Panc1 (cell line): Measurements from ENCODE around the gene MPHOSPH6. TPM values are rescaled to one million over a fixed set of nuclear protein-coding genes. Genes with fewer than 3 reads are reported as not detected.

Experiments used
- ATAC-seq: fragments of 200-7000 bp; cut with Tn5 transposase; 2 replicates; pipeline ENCODE4 v1.9.1; 2020; ENCODE audit warnings: mild to moderate bottlenecking, moderate library complexity
- BruUV-seq: library from RNA; stranded (reverse); fragments of 400-500 nt; replicated peaks from 2 replicates; lab custom pipeline; 2021; lab: Mats Ljungman, UMichigan
- CTCF ChIA-PET: fragments of 300-600 bp; sonication (Branson Sonifier 250); formaldehyde crosslinking; loops from one replicate; lab custom pipeline; 2022; ENCODE audit warnings: antibody characterized with exemption; lab: Charles Lee
- POLR2A ChIA-PET: fragments of 300-600 bp; sonication (Branson Sonifier 250); formaldehyde crosslinking; loops from one replicate; lab custom pipeline; 2022; ENCODE audit warnings: antibody characterized with exemption; lab: Charles Lee
- DNase-seq: peaks from one replicate; pipeline ENCODE4 v3.0.0-alpha.2; 2010; ENCODE audit warnings: low read depth, low spot score
- H3K27ac ChIP-seq: 2 replicates; pipeline ENCODE4 v1.5.1; 2011; ENCODE audit warnings: mild to moderate bottlenecking, low read length, inconsistent platforms
- H3K27me3 ChIP-seq: fragments of 200-500 bp; sonication (Bioruptor generic); 2 replicates; pipeline ENCODE4 v1.6.0; 2014; ENCODE audit warnings: low read length, inconsistent platforms; ENCODE audit not compliant: control insufficient read depth, insufficient read depth
- H3K36me3 ChIP-seq: fragments of 200-500 bp; sonication (Bioruptor generic); 2 replicates; pipeline ENCODE4 v1.5.1; 2014; ENCODE audit warnings: inconsistent platforms, mild to moderate bottlenecking, low read length, moderate library complexity; ENCODE audit not compliant: control insufficient read depth, insufficient read depth
- H3K4me1 ChIP-seq: 2 replicates; pipeline ENCODE4 v1.5.1; 2011; ENCODE audit warnings: inconsistent platforms, mild to moderate bottlenecking, low read length, moderate library complexity; ENCODE audit not compliant: control insufficient read depth, insufficient read depth
- H3K4me3 ChIP-seq, 2 experiments: 2 replicates each; pipeline ENCODE4 v1.5.1; 2011 to 2012; ENCODE audit warnings: low read depth in 2 of 2, low read length in 2 of 2, mild to moderate bottlenecking in 2 of 2, inconsistent platforms in 1 of 2, moderate library complexity in 1 of 2
- H3K9me3 ChIP-seq: fragments of 200-500 bp; sonication (Bioruptor generic); 2 replicates; pipeline ENCODE4 v1.5.1; 2014; ENCODE audit warnings: low read depth, mild to moderate bottlenecking, inconsistent platforms, low read length, moderate library complexity; ENCODE audit not compliant: control insufficient read depth, insufficient read depth
- CTCF ChIP-seq: fragments of 450-650 bp; IDR thresholded peaks from 2 replicates; pipeline ENCODE4 v1.5.1; 2017; ENCODE audit warnings: mild to moderate bottlenecking
- POLR2AphosphoS5 ChIP-seq: IDR thresholded peaks from 2 replicates; pipeline ENCODE4 v1.6.1; 2012; ENCODE audit warnings: mild to moderate bottlenecking, low read depth, low read length, moderate library complexity
- REST ChIP-seq, 2 experiments: IDR thresholded peaks; 2 replicates each; pipeline ENCODE4 v1.6.1; 2011 to 2012; ENCODE audit warnings: low read depth in 2 of 2, control low read depth in 1 of 2, low read length in 1 of 2, mild to moderate bottlenecking in 1 of 2, moderate library complexity in 1 of 2; ENCODE audit not compliant: insufficient read depth in 1 of 2
- SIN3A ChIP-seq: IDR thresholded peaks from 2 replicates; pipeline ENCODE4 v1.6.1; 2012; ENCODE audit warnings: low read depth, mild to moderate bottlenecking, low read length, moderate library complexity, borderline replicate concordance; ENCODE audit not compliant: insufficient read depth
- TCF7L2 ChIP-seq: IDR thresholded peaks from 2 replicates; pipeline ENCODE4 v1.6.1; 2011; ENCODE audit warnings: mild to moderate bottlenecking, low read depth, low read length, inconsistent platforms
- in situ Hi-C: cut with HindIII; loops from 2 replicates; pipeline ENCODE4 v1.10.0; 2016; ENCODE audit warnings: low sequenced_read_pairs, low pct_unique_long_range_greater_than_20kb
- intact Hi-C: fragments of 100-400 bp; cut with micrococcal nuclease; formaldehyde crosslinking; loops from one replicate; pipeline ENCODE4 v1.10.0; 2022; ENCODE audit not compliant: unreplicated experiment
- total RNA-seq: library from RNA; stranded (reverse); gene quantifications from one replicate; pipeline ENCODE4 v1.2.1, GENCODE V29; 2021; ENCODE audit not compliant: unreplicated experiment

Gene MPHOSPH6
- total RNA-seq, 1 experiment from 2014 or later: 36.7 TPM

- Histone ChIP-seq H3K27me3 (no peaks in the 10 kb centered on the region), H3K36me3 (no peaks in the 10 kb centered on the region), H3K27ac (no peak overlapping the region), H3K9me3 (no peaks in the 10 kb centered on the region), H3K4me3 (no peak overlapping the region), H3K4me1 (no peaks in the 10 kb centered on the region)
- intact Hi-C loops: no loop called here
- TF ChIP-seq CTCF: no peak
- TF ChIP-seq TCF7L2: no peak
- TF ChIP-seq REST (IDR thresholded peaks at IDR 0.05; ENCODE audit: insufficient read depth in 1 of 2, low read depth in 2 of 2, low read length in 1 of 2): no peak
- TF ChIP-seq POLR2AphosphoS5: no peak
- no peak for TF ChIP-seq SIN3A
- in situ Hi-C loops: no loop called here
- ATAC-seq: no peak
- BruUV-seq: no TSS peak
- no peak for DNase-seq
- ChIA-PET POLR2A (no interaction called here), CTCF (no interaction called here)
Observed at GRCh38 chr16:82108774-82109173, 61.2 kb downstream of the MPHOSPH6 start.

- in situ Hi-C loops: no loop called here
- DNase-seq (no peak), ATAC-seq (no peak)
- no TSS peak for BruUV-seq
- ChIA-PET CTCF (no interaction called here), POLR2A (no interaction called here)
- no peaks in the 10 kb centered on the region for H3K27me3 ChIP-seq
- intact Hi-C loops: no loop called here
- no peak overlapping the region for H3K27ac ChIP-seq
- TF ChIP-seq REST (IDR thresholded peaks at IDR 0.05; ENCODE audit: insufficient read depth in 1 of 2, low read depth in 2 of 2, low read length in 1 of 2) (no peak), SIN3A (no peak), TCF7L2 (no peak), CTCF (no peak), POLR2AphosphoS5 (no peak)
- no peak overlapping the region for H3K4me3 ChIP-seq
- no peaks in the 10 kb centered on the region for H3K4me1 ChIP-seq
- no peaks in the 10 kb centered on the region for H3K36me3 ChIP-seq
- no peaks in the 10 kb centered on the region for H3K9me3 ChIP-seq
Observed at GRCh38 chr16:82108100-82108499, 61.9 kb downstream of the MPHOSPH6 start.
